ENCODE results near the gene ZNF8.

GRCh38 chr19:58265100-58265499 lies 13.7 kb upstream of the ZNF8 start:
- TF ChIP-seq CTCF (IDR thresholded peaks at IDR 0.05; ENCODE audit: low read length) (no peak), EZH2 (optimal IDR thresholded peaks at IDR 0.05; ENCODE audit: low read depth, low read length) (no peak)
